Glomerular visceral epithelial cell (primary cell): ENCODE results near the gene PAPOLA.
"Not testable (repeated sequence)": the region's sequence is repeated elsewhere in the genome, so short reads cannot be mapped to it uniquely, and the experiment has no call there.

ENCODE experiments used
- DNase-seq: peaks from one replicate; pipeline ENCODE4 v3.0.0-alpha.2; 2016; ENCODE audit errors: extremely low spot score

PAPOLA gene

GRCh38 chr14:96502621-96503305 is 581 bp downstream of the PAPOLA start:
- DNase-seq, result peak; percentile 53

- DNase-seq, result no peak
These were observed 1.1 kb downstream of the PAPOLA start for GRCh38 chr14:96503306-96503679.

GRCh38 chr14:96504353-96504752 is 2.2 kb downstream of the PAPOLA start:
- not testable (repeated sequence) for DNase-seq

- no peak for DNase-seq
These were observed 5.5 kb downstream of the PAPOLA start for GRCh38 chr14:96507723-96508122.

- peak; percentile 14 for DNase-seq
These were observed 6.7 kb downstream of the PAPOLA start for GRCh38 chr14:96508900-96509299.

- DNase-seq, result no peak
These were observed 7.4 kb downstream of the PAPOLA start for GRCh38 chr14:96509457-96510090.

GRCh38 chr14:96511146-96511545 is 9.0 kb downstream of the PAPOLA start:
- DNase-seq, result no peak

- no peak for DNase-seq
These were observed 9.5 kb downstream of the PAPOLA start for GRCh38 chr14:96511667-96512066.

GRCh38 chr14:96512122-96512521 is 9.9 kb downstream of the PAPOLA start:
- no peak for DNase-seq

GRCh38 chr14:96512602-96513397 is 10.6 kb downstream of the PAPOLA start:
- DNase-seq, result no peak

- no peak for DNase-seq
These were observed 12.5 kb downstream of the PAPOLA start for GRCh38 chr14:96514694-96515093.

- DNase-seq, result no peak
These were observed 13.5 kb downstream of the PAPOLA start for GRCh38 chr14:96515731-96516130.

GRCh38 chr14:96516351-96516750 is 14.2 kb downstream of the PAPOLA start:
- no peak for DNase-seq

- DNase-seq, result no peak
These were observed 17.8 kb downstream of the PAPOLA start for GRCh38 chr14:96519970-96520369.

GRCh38 chr14:96525452-96525851 is 23.3 kb downstream of the PAPOLA start:
- no peak for DNase-seq

GRCh38 chr14:96532632-96533031 is 30.4 kb downstream of the PAPOLA start:
- no peak for DNase-seq

- no peak for DNase-seq
These were observed 34.6 kb downstream of the PAPOLA start for GRCh38 chr14:96536807-96537206.

- peak; percentile 31 for DNase-seq
These were observed 36.2 kb downstream of the PAPOLA start for GRCh38 chr14:96538097-96538989.

- no peak for DNase-seq
These were observed 36.8 kb downstream of the PAPOLA start for GRCh38 chr14:96538990-96539317.

- DNase-seq, result no peak
These were observed 52.2 kb downstream of the PAPOLA start for GRCh38 chr14:96554315-96554910.

- no peak for DNase-seq
These were observed 57.4 kb downstream of the PAPOLA start for GRCh38 chr14:96559571-96559970.

GRCh38 chr14:96564389-96564788 is 62.2 kb downstream of the PAPOLA start:
- DNase-seq, result no peak
